Ishikawa (cell line): ENCODE data around the gene CCDC15.

Experiments used
- CEBPB ChIP-seq: IDR thresholded peaks from 2 replicates; pipeline ENCODE4 v1.6.1; 2012
- CREB1 ChIP-seq: IDR thresholded peaks from 2 replicates; pipeline ENCODE4 v1.6.1; 2012; ENCODE audit warnings: low read depth
- EGR1 ChIP-seq: IDR thresholded peaks from 2 replicates; pipeline ENCODE4 v1.6.1; 2012
- EP300 ChIP-seq: IDR thresholded peaks from 2 replicates; pipeline ENCODE4 v1.6.1; 2012; ENCODE audit warnings: borderline replicate concordance
- FOXM1 ChIP-seq: IDR thresholded peaks from 2 replicates; pipeline ENCODE4 v1.6.1; 2012; ENCODE audit warnings: low read depth, borderline replicate concordance
- NFIC ChIP-seq: IDR thresholded peaks from 2 replicates; pipeline ENCODE4 v1.6.1; 2012
- RAD21 ChIP-seq: IDR thresholded peaks from 2 replicates; pipeline ENCODE4 v1.6.1; 2012; ENCODE audit warnings: low read depth
- REST ChIP-seq: IDR thresholded peaks from 2 replicates; pipeline ENCODE4 v1.6.1; 2012; ENCODE audit warnings: low read depth, mild to moderate bottlenecking
- TAF1 ChIP-seq: IDR thresholded peaks from 2 replicates; pipeline ENCODE4 v1.6.1; 2012; ENCODE audit warnings: low read depth, mild to moderate bottlenecking
- TCF12 ChIP-seq: IDR thresholded peaks from 2 replicates; pipeline ENCODE4 v1.6.1; 2012; ENCODE audit warnings: low read depth
- TEAD4 ChIP-seq: IDR thresholded peaks from 2 replicates; pipeline ENCODE4 v1.6.1; 2012
- USF1 ChIP-seq: IDR thresholded peaks from 2 replicates; pipeline ENCODE4 v1.6.1; 2012
- YY1 ChIP-seq: IDR thresholded peaks from 2 replicates; pipeline ENCODE4 v1.6.1; 2012; ENCODE audit warnings: low read depth
- ZBTB7A ChIP-seq: IDR thresholded peaks from 2 replicates; pipeline ENCODE4 v1.6.1; 2012; ENCODE audit warnings: low read depth
- TF ChIP-seq, protein P1 (sequence below): IDR thresholded peaks from 2 replicates; pipeline ENCODE4 v1.6.1; 2012

The CCDC15 gene

DNA sequence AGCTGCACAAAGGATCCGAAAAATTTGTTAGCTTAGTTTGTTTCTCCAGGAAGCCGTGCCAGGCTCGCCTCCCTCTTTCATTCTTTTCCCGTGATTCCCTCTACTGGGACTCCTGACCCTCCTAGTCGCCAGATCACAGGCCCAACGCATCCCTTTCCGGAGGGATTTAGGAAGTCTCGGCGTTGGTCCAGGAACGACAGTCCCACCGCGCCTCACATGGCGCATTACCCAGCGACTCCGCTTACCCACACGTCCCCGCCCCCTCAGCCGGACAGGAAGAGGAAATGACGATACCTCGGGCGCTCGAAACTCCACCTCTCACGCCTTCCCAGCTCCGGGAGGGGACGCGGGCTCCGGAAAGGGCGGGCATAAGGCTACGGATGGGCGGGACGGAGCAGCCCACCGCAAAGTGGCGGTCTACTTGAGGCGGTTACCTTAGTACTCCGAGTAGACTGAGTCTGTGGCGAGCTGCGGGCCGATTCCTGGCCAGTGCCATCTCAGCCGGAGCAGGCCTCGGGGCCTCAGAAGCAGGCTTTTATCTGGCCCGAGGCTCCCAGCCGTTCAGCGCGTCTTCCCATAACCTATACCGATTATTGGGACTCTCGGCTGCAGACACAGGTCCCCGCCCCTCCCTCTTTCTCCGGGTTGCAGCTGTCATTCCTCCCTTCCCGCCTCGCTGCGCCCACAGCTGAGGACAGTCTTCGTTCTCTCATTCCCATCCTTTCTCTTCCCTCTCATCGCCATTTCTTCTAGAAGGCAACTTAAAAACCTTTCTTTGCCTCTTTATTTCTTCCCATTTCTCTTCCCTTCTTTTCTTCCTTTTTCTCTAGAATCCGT is at the start of gene CCDC15:
Gene CCDC15, plus strand, starts transcription at position 450 of the 837 bp plus-strand sequence. CDS start 531 bp downstream, outside the sequence.
- peak; percentile 60; the same call in 1 of the 2 replicates for TF ChIP-seq TCF12
- 0 out of 2 replicates have a peak, but pooled peaks have one; percentile 27 for TF ChIP-seq TAF1
- TF ChIP-seq EP300 = peak; percentile 36; the same call in 1 of the 2 replicates
- TF ChIP-seq EGR1 = peak; percentile 28; the same call in 1 of the 2 replicates
- TF ChIP-seq NFIC = no peak
- TF ChIP-seq, protein P1, sequence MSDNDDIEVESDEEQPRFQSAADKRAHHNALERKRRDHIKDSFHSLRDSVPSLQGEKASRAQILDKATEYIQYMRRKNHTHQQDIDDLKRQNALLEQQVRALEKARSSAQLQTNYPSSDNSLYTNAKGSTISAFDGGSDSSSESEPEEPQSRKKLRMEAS = peak; percentile 87
- TF ChIP-seq YY1 = no peak
- TF ChIP-seq CREB1 = peak; percentile 71; the same call in 1 of the 2 replicates
- no peak for TF ChIP-seq REST
- no peak for TF ChIP-seq CEBPB
- no peak for TF ChIP-seq USF1

GRCh38 chr11:124915541-124916369 is 38.2 kb upstream of the CCDC15 start:
- no peak for TF ChIP-seq FOXM1

- no peak for TF ChIP-seq CEBPB
- TF ChIP-seq ZBTB7A = no peak
- no peak for TF ChIP-seq EP300
- TF ChIP-seq TCF12 = no peak
- TF ChIP-seq TEAD4 = no peak
- no peak for TF ChIP-seq CREB1
- TF ChIP-seq FOXM1 = no peak
- no peak for TF ChIP-seq EGR1
- TF ChIP-seq, protein P1 = no peak
These were observed 37.7 kb upstream of the CCDC15 start for GRCh38 chr11:124916370-124916710.

GRCh38 chr11:124917115-124917637 is 36.8 kb upstream of the CCDC15 start:
- TF ChIP-seq CEBPB = no peak

DNA sequence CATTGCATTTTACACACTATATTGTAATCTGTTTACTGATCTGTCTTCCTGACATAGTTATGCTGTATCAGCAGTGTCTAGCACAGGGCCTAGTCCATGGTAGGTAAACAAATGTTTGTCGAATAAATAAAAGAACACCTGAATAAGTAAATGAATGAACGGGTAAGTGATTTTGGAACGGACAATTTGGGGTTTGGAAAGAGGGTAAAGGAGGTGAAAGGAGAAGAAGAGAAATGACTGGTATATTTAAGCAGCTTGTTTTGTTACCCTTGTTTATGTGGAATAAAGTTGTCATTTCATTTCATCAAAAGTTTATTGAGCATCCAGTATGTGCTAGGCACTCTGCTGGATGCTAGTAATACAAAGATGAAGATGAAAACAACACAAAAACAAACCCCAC is 35.1 kb upstream of the CCDC15 start, which contains the start of gene HEPN1:
Gene HEPN1, plus strand, starts transcription at position 301 of the 400 bp plus-strand sequence.
- TF ChIP-seq RAD21 = no peak
- TF ChIP-seq TAF1 = no peak
- no peak for TF ChIP-seq REST
- TF ChIP-seq TCF12 = no peak
- TF ChIP-seq CEBPB = no peak
- no peak for TF ChIP-seq EGR1
- TF ChIP-seq USF1 = no peak
- no peak for TF ChIP-seq EP300
- TF ChIP-seq CREB1 = no peak
- no peak for TF ChIP-seq FOXM1
- no peak for TF ChIP-seq NFIC
- TF ChIP-seq YY1 = no peak
- TF ChIP-seq ZBTB7A = no peak
- TF ChIP-seq TEAD4 = no peak
- TF ChIP-seq, protein P1 = no peak
